HepG2 (cell line): Measurements from ENCODE around the gene PXMP4. TPM values are rescaled to one million over a fixed set of nuclear protein-coding genes. Genes with fewer than 3 reads are reported as not detected.

Source experiments
- CHD2 ChIP-seq: IDR thresholded peaks from 2 replicates; pipeline ENCODE4 v1.6.1; 2011; ENCODE audit warnings: low read depth, low read length, improper control_type of control experiment
- DR1 ChIP-seq: sonication (generic); formaldehyde crosslinking; IDR thresholded peaks from 2 replicates; pipeline ENCODE4 v1.8.0; 2021; ENCODE audit warnings: mild to moderate bottlenecking, missing genetic modification reagents, inconsistent platforms
- ELF3 ChIP-seq: IDR thresholded peaks from 2 replicates; pipeline ENCODE4 v1.6.1; 2016; ENCODE audit warnings: missing genetic modification reagents, missing compliant biosample characterization
- HNF1A ChIP-seq, 2 experiments: sonication (generic) in 1 of 2; formaldehyde crosslinking in 1 of 2; IDR thresholded peaks; 2 replicates each; pipeline versions ENCODE4 v1.4.0 to v1.6.1; 2016 to 2020; ENCODE audit warnings: borderline replicate concordance in 1 of 2, low read depth in 1 of 2, mild to moderate bottlenecking in 1 of 2, missing genetic modification reagents in 1 of 2
- KLF15 ChIP-seq: sonication (generic); formaldehyde crosslinking; IDR thresholded peaks from 2 replicates; pipeline ENCODE4 v1.8.1; 2023; ENCODE audit warnings: borderline replicate concordance, mild to moderate bottlenecking, inconsistent platforms, missing genetic modification reagents, mixed read lengths
- MIER3 ChIP-seq: IDR thresholded peaks from 2 replicates; pipeline ENCODE4 v1.6.1; 2016; ENCODE audit warnings: missing compliant biosample characterization, borderline replicate concordance
- MTA1 ChIP-seq: sonication (generic); formaldehyde crosslinking; IDR thresholded peaks from 2 replicates; pipeline ENCODE4 v1.4.0; 2020; ENCODE audit warnings: missing genetic modification reagents, mild to moderate bottlenecking, borderline replicate concordance
- MXI1 ChIP-seq: IDR thresholded peaks from 3 replicates; pipeline ENCODE4 v1.6.1; 2012; ENCODE audit warnings: low read depth, low read length, inconsistent platforms, borderline replicate concordance
- SSRP1 ChIP-seq: IDR thresholded peaks from 2 replicates; pipeline ENCODE4 v1.6.1; 2016; ENCODE audit warnings: control low read depth
- YY1 ChIP-seq: IDR thresholded peaks from 2 replicates; pipeline ENCODE4 v1.6.1; 2011; ENCODE audit warnings: low read length, low read depth, moderate library complexity, mild to moderate bottlenecking; ENCODE audit not compliant: insufficient read depth, insufficient replicate concordance
- ZFY ChIP-seq: sonication (generic); formaldehyde crosslinking; IDR thresholded peaks from 2 replicates; pipeline ENCODE4 v1.4.0; 2020; ENCODE audit warnings: missing genetic modification reagents
- ZNF530 ChIP-seq: sonication (generic); formaldehyde crosslinking; IDR thresholded peaks from 2 replicates; pipeline ENCODE4 v1.5.0; 2020; ENCODE audit warnings: low read depth, mild to moderate bottlenecking, missing genetic modification reagents
- polyA plus RNA-seq, 8 experiments: library from polyadenylated mRNA; depleted of rRNA in 3 of 8; stranded (reverse) in 7 of 8; unstranded in 1 of 8; fragments of >200 nt; fragmentation: Illumina TruSeq in 4 of 8; extraction: Trizol in 4 of 8; gene quantifications; 2 replicates each; pipeline versions ENCODE4 v1.2.1 to v1.2.3, GENCODE V29; 2011 to 2016; ENCODE audit warnings: low read depth in 4 of 8, missing spikeins in 1 of 8, mixed read lengths in 1 of 8; ENCODE audit not compliant: insufficient read depth in 1 of 8
- total RNA-seq, 5 experiments: library from RNA; depleted of rRNA; stranded (reverse); fragments of >200 nt; fragmentation: Illumina TruSeq; extraction: Trizol; gene quantifications; 2 replicates each; pipeline ENCODE4 v1.2.3, GENCODE V29; 2016; ENCODE audit warnings: low read depth in 1 of 5
- TF ChIP-seq, protein P1 (sequence below): sonication (generic); formaldehyde crosslinking; IDR thresholded peaks from 2 replicates; pipeline ENCODE4 v1.5.1; 2020; ENCODE audit warnings: mild to moderate bottlenecking, missing genetic modification reagents, borderline replicate concordance
- TF ChIP-seq, protein P2 (sequence below): sonication (generic); formaldehyde crosslinking; IDR thresholded peaks from 2 replicates; pipeline ENCODE4 v1.4.0; 2020; ENCODE audit warnings: missing genetic modification reagents
- TF ChIP-seq, protein P3 (sequence below): sonication (generic); formaldehyde crosslinking; conservative IDR thresholded peaks from 2 replicates; pipeline ENCODE4 v1.8.0; 2022; ENCODE audit warnings: low read depth, missing genetic modification reagents

PXMP4 gene
- total and polyA plus RNA-seq, 2 of the 13 experiments (the other 11 are each of a cell fraction or from before 2014, with no cell fraction given), result not detected

DNA sequence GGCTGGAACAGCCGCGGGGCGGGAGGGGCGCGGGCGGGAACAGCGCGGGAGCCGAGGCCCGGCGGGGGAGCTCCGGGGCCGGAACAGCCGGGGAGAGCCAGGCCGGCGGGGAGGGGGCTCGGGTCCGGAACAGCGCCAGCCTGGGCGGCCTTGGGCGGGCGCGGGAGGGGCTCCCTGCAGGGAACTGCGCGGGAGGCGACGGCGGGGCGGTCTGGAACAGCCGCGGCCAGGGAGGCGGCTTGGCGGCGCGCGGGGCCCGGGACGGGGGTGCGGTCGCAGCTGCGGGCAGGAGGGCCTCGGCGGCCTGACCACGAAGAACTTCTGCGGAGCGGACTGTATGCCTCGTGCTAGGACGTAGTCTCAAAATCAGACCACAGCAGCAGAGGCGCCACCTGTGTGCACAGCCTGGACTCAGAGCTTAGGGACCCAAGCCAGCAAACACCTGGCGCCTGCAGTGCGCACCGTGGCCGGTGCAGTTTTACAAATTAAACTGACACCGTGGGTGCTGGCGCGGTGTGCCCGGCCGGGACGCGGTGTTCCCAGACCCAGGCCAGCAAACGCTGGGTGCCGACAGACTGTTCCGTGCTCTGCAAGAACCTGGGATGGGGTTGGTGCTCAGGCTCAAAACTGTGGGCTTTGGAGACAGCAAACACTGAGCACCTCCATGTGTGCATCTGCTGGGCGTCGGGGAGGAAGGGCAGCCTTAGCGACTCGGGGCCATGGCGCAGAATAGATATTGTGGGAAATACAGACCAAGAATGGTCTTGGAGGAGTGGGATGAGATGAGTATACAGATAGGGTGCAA, 12.3 kb upstream of the PXMP4 start (continued):
- TF ChIP-seq, protein P1, sequence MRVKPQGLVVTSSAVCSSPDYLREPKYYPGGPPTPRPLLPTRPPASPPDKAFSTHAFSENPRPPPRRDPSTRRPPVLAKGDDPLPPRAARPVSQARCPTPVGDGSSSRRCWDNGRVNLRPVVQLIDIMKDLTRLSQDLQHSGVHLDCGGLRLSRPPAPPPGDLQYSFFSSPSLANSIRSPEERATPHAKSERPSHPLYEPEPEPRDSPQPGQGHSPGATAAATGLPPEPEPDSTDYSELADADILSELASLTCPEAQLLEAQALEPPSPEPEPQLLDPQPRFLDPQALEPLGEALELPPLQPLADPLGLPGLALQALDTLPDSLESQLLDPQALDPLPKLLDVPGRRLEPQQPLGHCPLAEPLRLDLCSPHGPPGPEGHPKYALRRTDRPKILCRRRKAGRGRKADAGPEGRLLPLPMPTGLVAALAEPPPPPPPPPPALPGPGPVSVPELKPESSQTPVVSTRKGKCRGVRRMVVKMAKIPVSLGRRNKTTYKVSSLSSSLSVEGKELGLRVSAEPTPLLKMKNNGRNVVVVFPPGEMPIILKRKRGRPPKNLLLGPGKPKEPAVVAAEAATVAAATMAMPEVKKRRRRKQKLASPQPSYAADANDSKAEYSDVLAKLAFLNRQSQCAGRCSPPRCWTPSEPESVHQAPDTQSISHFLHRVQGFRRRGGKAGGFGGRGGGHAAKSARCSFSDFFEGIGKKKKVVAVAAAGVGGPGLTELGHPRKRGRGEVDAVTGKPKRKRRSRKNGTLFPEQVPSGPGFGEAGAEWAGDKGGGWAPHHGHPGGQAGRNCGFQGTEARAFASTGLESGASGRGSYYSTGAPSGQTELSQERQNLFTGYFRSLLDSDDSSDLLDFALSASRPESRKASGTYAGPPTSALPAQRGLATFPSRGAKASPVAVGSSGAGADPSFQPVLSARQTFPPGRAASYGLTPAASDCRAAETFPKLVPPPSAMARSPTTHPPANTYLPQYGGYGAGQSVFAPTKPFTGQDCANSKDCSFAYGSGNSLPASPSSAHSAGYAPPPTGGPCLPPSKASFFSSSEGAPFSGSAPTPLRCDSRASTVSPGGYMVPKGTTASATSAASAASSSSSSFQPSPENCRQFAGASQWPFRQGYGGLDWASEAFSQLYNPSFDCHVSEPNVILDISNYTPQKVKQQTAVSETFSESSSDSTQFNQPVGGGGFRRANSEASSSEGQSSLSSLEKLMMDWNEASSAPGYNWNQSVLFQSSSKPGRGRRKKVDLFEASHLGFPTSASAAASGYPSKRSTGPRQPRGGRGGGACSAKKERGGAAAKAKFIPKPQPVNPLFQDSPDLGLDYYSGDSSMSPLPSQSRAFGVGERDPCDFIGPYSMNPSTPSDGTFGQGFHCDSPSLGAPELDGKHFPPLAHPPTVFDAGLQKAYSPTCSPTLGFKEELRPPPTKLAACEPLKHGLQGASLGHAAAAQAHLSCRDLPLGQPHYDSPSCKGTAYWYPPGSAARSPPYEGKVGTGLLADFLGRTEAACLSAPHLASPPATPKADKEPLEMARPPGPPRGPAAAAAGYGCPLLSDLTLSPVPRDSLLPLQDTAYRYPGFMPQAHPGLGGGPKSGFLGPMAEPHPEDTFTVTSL (CRISPR knock-in tag), result 0 out of 2 replicates have a peak, but pooled peaks have one; percentile 0
- TF ChIP-seq HNF1A (IDR thresholded peaks at IDR 0.05; ENCODE audit: low read depth) (0 out of 2 replicates have a peak, but pooled peaks have one; percentile 13), HNF1A (CRISPR knock-in tag; IDR thresholded peaks at IDR 0.05; ENCODE audit: borderline replicate concordance) (peak; percentile 73; the same call in 1 of the 2 replicates), MTA1 (peak; percentile 69; the same call in 1 of the 2 replicates), ELF3 (CRISPR knock-in tag) (peak; percentile 67; the same call in 1 of the 2 replicates), KLF15 (CRISPR knock-in tag) (no peak), MXI1 (peak; percentile 62; the same call in 2 of the 3 replicates), DR1 (CRISPR knock-in tag) (no peak; the same call in 1 of the 2 replicates), ZFY (CRISPR knock-in tag) (peak; percentile 90), YY1 (peak; percentile 88), CHD2 (peak; percentile 48; the same call in 1 of the 2 replicates), ZNF530 (no peak), SSRP1 (CRISPR knock-in tag) (no peak), MIER3 (CRISPR knock-in tag) (no peak; the same call in none of the 2 replicates)
- TF ChIP-seq, protein P2, sequence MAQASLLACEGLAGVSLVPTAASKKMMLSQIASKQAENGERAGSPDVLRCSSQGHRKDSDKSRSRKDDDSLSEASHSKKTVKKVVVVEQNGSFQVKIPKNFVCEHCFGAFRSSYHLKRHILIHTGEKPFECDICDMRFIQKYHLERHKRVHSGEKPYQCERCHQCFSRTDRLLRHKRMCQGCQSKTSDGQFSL (CRISPR knock-in tag), result peak; percentile 81
- TF ChIP-seq, protein P3, sequence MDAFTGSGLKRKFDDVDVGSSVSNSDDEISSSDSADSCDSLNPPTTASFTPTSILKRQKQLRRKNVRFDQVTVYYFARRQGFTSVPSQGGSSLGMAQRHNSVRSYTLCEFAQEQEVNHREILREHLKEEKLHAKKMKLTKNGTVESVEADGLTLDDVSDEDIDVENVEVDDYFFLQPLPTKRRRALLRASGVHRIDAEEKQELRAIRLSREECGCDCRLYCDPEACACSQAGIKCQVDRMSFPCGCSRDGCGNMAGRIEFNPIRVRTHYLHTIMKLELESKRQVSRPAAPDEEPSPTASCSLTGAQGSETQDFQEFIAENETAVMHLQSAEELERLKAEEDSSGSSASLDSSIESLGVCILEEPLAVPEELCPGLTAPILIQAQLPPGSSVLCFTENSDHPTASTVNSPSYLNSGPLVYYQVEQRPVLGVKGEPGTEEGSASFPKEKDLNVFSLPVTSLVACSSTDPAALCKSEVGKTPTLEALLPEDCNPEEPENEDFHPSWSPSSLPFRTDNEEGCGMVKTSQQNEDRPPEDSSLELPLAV (CRISPR knock-in tag), result peak; percentile 22; the same call in 1 of the 2 replicates
